CMK (cell line): Measurements from ENCODE around the gene TMC3.
"Not testable (repeated sequence)": the region's sequence is repeated elsewhere in the genome, so short reads cannot be mapped to it uniquely, and the experiment has no call there.

Source experiments
- DNase-seq: peaks from one replicate; pipeline ENCODE4 v3.0.0-alpha.2; 2010; ENCODE audit warnings: low read depth

The TMC3 gene

DNA sequence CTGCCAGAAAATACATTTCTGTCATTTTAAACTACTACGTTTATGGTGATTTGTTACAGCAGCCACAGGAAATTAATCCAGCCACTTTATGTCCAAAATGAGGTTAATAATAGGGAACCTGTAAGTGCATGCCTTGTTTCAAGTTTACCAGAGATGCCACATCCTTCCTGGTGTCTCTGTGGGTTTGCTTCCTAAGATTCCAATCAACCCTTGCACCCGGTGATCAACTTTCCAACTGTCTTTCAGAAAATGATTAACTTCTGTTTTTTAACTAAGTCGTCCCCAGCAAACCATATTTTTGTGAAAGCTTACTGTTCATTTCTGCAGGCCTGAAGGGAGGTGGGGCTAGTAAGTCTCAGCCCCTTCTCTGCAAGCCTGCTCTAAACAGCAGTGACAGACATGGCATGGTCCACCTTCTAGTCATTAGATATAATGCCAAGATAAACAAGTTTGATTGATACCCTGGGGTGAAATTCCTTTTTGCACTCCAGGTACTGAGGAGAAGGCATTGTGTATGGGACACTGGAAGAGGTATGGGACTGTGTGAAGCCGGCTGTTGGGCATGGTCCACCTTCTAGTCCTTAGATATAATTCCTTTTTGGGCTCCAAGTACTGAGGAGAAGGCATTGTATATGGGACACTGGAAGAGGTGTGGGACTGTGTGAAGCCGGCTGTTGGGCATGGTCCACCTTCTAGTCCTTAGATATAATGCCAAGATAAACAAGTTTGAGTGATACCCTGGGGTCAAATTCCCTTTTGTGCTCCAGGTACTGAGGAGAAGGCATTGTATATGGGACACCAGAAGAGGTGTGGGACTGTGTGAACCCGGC lies 11.1 kb upstream of the TMC3 start:
- DNase-seq: no peak

GRCh38 chr15:81381720-81382119 lies 7.7 kb upstream of the TMC3 start:
- DNase-seq: no peak

DNA sequence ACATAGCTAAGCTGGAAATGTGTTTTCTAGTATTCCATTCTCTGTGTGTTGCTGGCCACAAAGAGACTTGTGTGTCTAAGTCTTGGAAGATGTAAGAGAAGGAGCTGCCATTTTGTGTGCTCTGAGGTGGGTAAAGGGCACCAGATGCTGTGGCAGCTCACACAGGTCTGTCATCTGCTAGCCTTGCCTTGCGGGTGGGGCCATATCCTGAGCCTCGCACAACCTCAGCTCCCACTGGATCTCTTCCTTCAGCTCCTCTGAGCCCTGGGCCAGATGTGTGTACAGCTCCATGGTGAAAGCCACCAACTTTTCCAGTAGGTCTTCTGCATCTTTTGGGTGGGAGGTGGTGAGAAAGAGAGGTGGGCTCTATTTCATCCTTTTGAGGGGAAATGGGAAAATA lies 6.7 kb upstream of the TMC3 start:
- DNase-seq: no peak

DNA sequence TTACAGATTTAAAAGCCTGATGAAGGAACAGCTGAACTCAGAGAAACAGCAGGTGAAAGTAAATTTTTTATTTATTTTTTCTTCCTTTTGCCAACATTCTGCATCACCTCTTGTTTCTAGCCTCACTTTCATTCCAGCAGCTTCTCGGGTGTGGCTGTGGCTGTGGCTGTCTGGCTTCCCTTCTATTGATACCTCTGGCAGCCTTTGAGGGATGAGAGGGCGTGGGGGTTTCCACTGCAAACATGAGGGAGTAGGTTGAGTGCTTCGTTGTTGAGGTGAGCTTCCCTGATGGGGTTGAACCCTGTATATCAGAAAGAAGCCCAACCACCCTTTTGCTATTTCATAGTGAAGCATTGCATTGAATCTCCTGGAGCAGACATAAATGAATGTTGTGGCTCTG lies 6.2 kb upstream of the TMC3 start:
- DNase-seq: no peak

DNA sequence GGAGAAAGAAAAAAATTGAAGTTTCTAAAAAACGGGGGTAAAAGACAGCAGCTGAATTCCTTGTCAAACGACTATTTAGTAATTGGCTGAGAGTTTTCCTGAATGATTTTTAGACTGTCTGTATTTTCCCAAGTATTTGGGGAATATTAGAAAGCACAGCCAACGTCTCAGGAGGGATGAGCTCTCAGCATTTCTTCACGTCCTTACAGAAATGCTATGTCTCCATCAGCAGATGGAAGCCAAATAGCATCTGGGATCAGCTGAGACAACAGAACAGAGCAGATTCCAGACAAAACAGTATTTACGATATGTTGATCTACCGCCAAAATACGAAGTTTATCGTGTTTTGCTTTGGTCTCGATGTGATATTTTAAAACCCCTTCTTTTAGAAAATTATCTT lies 5.3 kb upstream of the TMC3 start:
- DNase-seq: no peak

GRCh38 chr15:81378443-81378842 lies 4.4 kb upstream of the TMC3 start:
- no peak for DNase-seq

- DNase-seq: no peak
Observed at GRCh38 chr15:81377871-81378270, 3.9 kb upstream of the TMC3 start.

DNA sequence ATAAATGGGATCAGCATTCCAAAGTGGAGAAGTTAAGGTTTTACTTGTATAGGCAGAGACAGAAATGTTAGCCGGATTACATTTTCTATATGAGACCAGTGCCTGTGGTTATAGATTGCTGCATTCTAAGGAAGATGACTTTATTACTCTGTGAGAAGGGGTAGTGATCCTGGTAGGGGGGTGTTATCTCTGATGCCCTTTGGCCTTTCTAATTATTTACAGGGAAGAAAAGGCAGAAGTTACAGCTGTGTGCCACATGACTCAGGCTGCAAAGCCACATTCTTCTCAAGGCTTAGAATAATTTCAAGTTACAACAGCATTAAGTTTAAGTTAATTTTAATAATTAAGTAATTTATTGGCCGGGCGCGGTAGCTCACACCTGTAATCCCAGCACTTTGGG lies 2.2 kb upstream of the TMC3 start:
- no peak for DNase-seq

DNA sequence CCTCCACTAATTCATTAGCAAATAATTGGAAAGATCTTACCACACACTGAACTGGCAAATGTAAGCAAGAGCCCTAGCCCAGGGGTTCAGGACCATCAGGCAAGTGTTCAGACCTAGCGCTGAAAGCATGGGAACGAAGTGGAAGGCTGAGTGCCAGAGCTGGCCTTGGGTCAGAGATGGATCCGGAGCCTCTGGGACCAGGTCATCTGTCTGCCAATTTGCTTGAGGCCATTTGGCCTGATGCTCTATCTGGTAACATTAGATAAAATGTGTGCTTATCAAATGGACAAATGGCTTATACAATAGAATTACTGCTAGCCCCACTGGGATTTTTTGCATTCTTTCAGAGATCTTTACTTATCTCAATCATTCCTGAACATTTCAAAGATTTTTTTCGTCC lies 1.4 kb upstream of the TMC3 start:
- no peak for DNase-seq

DNA sequence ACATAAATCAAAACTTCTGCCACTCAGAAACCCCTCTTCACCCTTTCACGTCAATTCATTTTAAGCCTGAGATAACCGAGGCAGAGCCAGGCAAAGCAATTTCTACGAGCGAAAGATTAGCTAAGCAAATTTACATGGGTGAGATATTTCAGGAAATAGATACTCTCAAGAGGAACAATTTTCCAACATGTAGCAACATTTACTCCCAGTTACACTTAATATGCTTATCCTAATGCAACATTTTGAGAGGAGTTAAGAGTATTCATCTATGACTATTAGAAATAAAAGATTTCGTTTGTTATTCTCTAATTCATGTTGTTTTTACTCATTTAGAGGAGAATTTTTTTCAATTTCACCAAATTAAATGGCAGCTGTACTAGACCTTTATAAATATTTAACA lies 837 bp downstream of the TMC3 start:
- no peak for DNase-seq

DNA sequence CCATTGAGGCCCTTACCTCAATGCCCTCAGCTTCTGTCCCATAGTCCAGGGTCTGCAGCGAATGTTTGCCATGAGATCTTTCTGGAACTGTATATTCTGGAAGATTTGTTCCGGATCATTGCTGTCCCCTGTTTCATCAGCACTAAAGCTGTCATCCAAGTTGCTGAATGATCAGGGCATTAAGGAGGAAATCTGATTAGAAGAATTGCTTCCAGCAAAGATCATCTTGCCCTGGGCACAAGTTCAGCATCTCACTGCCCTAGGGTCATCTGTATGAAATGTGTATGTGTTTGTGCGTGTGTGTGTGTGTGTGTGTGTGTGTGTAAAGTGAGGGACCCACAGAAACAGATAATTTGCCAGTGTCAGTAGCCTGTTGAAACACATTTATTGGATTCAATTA lies 1.4 kb downstream of the TMC3 start:
- DNase-seq: no peak

DNA sequence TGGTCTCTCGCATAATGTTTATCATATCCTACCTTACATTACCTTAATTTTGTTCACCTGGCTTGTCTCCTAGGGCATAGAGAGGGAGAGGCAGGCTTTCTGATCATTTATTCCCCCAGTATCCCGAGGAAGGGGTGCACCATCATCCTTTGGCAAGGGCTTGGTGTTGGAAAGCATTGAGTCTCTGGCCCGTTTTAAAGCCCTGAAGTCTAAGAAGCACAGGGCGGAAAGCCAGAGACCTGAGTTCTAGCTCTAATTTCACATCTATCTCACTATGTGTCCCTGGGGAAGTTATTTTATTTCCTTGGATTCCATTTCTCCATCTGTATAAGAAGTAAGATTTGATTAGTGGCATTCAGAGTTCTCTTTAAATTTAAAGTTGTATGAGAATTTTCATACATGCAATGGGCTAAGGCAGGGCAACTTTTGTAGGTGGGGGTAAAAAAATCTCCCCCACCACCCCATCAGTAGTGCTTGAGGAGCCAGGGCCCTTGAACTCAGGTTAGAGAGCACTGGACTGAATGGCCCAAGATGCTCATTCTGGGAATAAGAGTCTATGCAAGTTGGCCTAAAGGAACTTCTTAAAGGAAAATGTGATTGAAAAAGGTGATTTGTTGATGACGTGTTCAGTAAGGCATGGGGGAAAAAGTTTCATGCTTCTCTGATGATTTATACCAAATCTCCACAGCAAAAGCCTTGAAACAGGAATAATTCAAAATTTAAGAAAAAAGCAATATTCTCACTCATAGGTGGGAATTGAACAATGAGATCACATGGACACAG lies 10.1 kb downstream of the TMC3 start:
- no peak for DNase-seq

GRCh38 chr15:81363276-81363675 lies 10.7 kb downstream of the TMC3 start:
- no peak for DNase-seq

DNA sequence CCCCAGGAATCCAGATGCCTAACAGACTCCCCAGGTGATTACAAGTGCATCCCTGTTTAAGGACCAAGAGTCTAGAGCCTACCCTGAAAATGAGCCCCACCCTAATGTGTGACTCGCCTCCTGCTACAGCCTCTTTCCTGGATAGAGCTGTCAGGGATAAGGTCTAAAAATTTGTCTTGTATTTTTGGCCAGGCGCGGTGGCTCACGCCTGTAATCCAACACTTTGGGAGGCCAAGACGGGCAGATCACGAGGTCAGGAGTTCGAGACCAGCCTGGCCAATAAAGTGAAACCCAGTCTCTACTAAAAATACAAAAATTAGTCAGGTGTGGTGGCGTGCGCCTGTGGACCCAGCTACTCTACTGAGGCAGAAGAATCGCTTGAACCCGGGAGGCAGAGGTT lies 11.2 kb downstream of the TMC3 start:
- no peak for DNase-seq

DNA sequence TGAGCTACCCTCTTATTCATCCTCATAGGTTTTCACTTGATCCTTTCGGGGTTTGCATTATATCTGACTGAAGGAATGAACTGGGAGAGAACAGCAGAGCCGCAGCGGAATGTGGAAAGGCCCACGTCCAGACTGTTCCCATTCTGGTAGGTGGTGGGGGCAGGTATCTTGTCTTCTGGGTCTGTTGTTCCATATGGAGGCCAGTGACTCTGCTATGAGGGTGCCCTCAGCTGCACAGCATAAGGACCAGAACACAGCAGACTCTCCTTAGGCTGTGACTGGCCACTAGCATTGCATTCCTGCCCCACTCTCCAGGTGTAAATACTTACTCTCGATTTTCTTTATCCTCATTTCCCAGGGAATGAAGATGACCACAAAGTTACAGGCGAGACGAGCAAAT lies 12.1 kb downstream of the TMC3 start:
- no peak for DNase-seq

DNA sequence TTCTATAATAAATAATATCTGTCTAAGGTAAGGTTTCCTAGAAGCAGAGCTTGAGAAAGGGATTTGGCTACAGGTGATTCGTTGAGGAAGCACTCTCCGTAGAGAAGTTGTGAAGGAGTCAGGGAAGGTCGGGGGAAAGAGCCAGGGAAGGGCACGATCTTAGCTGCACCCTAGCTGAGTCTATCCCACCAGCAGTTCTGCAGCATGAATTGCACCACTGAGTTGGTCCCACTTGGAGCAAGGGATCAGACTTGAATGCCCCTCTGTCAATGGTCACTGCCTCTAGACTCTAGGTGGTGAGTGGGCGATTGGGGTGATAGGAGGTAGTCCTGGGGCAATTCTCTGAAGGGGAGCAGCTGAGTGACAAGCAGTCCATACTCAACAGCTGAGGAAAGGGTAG lies 13.5 kb downstream of the TMC3 start:
- no peak for DNase-seq

GRCh38 chr15:81358248-81358647 lies 15.8 kb downstream of the TMC3 start:
- no peak for DNase-seq

DNA sequence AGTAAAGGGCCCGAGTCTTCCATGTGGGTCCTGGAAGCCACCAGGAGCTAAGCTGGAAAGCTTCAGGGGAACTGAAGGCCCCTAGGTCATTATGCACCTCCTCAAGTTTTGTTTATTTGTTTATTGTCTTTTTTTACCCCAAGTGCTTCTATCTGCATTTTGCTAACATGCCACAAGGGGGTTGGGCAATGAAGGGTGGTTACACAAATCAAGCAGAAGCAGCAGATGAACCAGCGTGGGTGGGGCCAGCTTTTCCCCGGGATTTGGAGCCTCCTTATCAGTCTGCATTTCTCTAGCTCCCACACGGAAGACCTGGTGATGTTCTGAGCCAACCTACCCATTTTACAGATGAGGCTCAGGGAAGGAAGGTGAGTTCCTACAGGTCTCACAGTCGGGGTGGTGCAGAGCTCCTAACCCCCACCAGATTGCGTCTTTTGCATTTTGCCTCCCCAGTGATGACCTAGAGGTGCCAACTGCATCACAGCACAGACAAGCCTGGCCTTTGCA lies 16.8 kb downstream of the TMC3 start:
- DNase-seq: no peak

GRCh38 chr15:81356252-81356651 lies 17.8 kb downstream of the TMC3 start:
- no peak for DNase-seq

DNA sequence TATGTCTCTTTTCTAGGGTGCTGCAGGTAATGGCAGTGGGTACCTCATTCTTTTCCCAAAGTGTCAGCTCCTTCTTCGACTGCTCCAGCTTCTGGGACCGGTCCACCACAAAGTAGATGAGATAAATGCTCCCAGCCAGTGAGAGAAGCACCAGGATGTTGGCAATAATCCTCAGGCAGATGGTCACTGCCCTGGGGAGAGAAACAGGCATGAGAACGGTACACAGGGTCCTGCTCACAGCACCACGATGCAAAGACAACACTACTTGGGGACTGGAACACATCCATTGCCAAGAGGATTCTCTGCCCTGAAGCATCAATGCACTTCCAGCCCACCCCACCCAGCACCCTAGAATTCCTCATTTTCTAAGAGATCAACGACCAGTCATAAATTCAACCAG lies 22.4 kb downstream of the TMC3 start:
- DNase-seq: no peak

DNA sequence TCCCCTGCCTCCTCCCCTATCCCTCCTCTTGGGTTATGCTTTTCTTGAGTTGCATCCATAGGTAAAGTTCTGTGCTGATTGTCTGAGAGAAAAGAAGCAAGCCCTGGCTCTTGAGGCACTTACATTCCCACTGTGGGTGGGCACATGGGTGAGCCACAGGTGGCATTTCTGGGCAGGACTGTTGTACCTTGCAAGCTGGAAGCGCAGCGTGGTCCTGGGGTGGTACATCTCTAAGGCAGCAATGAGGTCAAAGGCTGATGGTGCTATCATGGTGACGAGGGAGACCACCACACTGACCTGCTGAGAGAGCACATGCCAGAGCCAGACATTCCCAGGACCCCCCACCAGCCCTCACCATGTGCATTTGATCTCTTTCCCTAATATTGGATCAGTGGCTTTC lies 24.7 kb downstream of the TMC3 start:
- DNase-seq: no peak

- DNase-seq: not testable (repeated sequence)
Observed at GRCh38 chr15:81348691-81349090, 25.3 kb downstream of the TMC3 start.

GRCh38 chr15:81347910-81348309 lies 26.1 kb downstream of the TMC3 start:
- no peak for DNase-seq
